Heart left ventricle (tissue), 13 donors: ENCODE data around the gene PPM1K.

Experiments
- POLR2A ChIP-seq, 2 donors: fragments of 450-650 bp; IDR thresholded peaks; one replicate each; pipeline ENCODE4 v1.6.1; 2017; ENCODE audit warnings: antibody characterized with exemption in 2 of 2, mild to moderate bottlenecking in 2 of 2, moderate library complexity in 2 of 2
- TF ChIP-seq, protein P1 (sequence below), 12 donors: fragments of 200-600 bp; sonication (generic) in 4 of 12; IDR thresholded peaks; one replicate each; pipeline versions ENCODE4 v1.5.0 to v1.8.0; 2018 to 2022; ENCODE audit warnings: antibody characterized with exemption in 12 of 12, mild to moderate bottlenecking in 5 of 12
- donor health status: ischemic (EF 13 %, LVEDD 7.1; RV severe dilation, severe dysfunction).
- donor health status: DM: no; HTN: yes; CAD: no.
- donor health status: DM: no; HTN: no; CAD: no.
- donor health status: ischemic (EF 25% LVEDD 6.9; RV normal size, moderate dysfunction).
- donor health status: ischemic (EF 25% LVEDD 5.7; RV mildly dilated, moderate dysfunction).
- donor health status: ischemic (EF 35%, LVEDD 5.7; RV mildly dilated, moderate dysfunction).
- donor health status: nonischemic (EF 11% LVEDD 7.7; RV severe dilation, severe dysfunction).
- donor health status: DM: yes; HTN: yes; CAD: no.
- donor health status: PGD.
- donor health status: ischemic (EF 29% LVEDD 5.4; RV normal size, mild dysfunction).
- donor health status: nonischemic (EF 23%, LVEDD 6.1; RV moderate dilation, normal function).

DNA sequence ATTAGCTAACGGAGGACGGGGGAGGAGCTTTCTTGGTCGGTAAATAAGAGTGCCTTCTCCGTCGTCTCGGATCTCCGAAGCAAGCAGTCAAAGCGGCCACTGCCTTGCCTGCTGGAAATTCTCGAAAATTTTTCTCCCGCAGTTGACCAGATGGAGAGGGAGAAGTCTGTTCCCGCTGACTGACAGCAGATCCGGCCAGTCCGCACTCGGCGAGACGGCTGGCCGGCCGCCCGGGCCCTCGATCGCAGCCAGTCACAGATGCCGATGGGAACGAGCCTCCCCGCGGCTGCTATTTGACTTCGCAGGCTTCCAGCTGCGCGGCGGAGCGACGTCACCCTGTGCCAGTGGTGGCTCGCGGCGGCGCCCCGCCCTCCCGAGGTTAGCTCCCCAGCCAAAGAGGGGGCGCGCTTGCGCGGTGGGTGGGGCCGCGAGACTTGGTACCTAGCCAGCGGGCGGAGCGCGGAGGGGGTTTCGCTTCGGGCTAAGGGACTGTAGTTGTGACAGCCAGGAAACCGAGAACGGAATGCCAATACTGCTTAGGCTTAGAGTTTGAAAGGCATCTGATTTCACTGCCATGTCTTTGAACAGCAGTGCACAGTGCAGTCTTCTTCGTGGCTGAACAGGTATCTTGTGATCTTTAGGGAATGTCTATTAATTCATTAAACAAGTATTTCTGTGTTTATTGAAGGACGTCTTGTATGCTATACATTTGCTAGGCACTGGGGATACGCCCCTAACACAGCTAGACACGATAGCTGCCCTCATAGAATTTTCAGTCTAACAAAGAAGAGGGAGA, at the start of gene PPM1K:
- peak; percentile 20 to 94 for TF ChIP-seq POLR2A (IDR thresholded peaks at IDR 0.05)
- TF ChIP-seq, protein P1, sequence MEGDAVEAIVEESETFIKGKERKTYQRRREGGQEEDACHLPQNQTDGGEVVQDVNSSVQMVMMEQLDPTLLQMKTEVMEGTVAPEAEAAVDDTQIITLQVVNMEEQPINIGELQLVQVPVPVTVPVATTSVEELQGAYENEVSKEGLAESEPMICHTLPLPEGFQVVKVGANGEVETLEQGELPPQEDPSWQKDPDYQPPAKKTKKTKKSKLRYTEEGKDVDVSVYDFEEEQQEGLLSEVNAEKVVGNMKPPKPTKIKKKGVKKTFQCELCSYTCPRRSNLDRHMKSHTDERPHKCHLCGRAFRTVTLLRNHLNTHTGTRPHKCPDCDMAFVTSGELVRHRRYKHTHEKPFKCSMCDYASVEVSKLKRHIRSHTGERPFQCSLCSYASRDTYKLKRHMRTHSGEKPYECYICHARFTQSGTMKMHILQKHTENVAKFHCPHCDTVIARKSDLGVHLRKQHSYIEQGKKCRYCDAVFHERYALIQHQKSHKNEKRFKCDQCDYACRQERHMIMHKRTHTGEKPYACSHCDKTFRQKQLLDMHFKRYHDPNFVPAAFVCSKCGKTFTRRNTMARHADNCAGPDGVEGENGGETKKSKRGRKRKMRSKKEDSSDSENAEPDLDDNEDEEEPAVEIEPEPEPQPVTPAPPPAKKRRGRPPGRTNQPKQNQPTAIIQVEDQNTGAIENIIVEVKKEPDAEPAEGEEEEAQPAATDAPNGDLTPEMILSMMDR (IDR thresholded peaks at IDR 0.05), result peak in 6 of 12 donors; percentile 8 to 47 (median 22)
